MCF 10A (cell line): ENCODE measurements around the gene CSNK2A3. TPM values are rescaled to one million over a fixed set of nuclear protein-coding genes. Genes with fewer than 3 reads are reported as not detected.

Experiments
- BruUV-seq: library from RNA; stranded (reverse); fragments of 400-500 nt; replicated peaks from 2 replicates; lab custom pipeline; 2021; lab: Mats Ljungman, UMichigan
- CTCF ChIA-PET: fragments of 300-600 bp; sonication (Branson Sonifier 250); formaldehyde crosslinking; extraction: SDS; loops from one replicate; lab custom pipeline; 2021; ENCODE audit warnings: antibody characterized with exemption, inconsistent platforms; lab: Yijun Ruan, JAX
- POLR2A ChIA-PET: fragments of 300-600, 350-650 bp; sonication (Branson Sonifier 250); formaldehyde crosslinking; extraction: SDS; loops from one replicate; lab custom pipeline; 2020; ENCODE audit warnings: antibody characterized with exemption, inconsistent platforms; lab: Yijun Ruan, JAX
- DNase-seq: peaks from one replicate; pipeline ENCODE4 v3.0.0-alpha.2; 2018; ENCODE audit not compliant: unreplicated experiment
- H3K27ac Mint-ChIP-seq: one replicate; pipeline ENCODE4 v1.8.0; 2022; ENCODE audit warnings: mild to moderate bottlenecking, low read depth, mixed read lengths; ENCODE audit not compliant: unreplicated experiment
- H3K27me3 Mint-ChIP-seq: one replicate; pipeline ENCODE4 v1.8.0; 2022; ENCODE audit warnings: mixed read lengths; ENCODE audit not compliant: insufficient read depth, unreplicated experiment
- H3K36me3 Mint-ChIP-seq: one replicate; pipeline ENCODE4 v1.8.0; 2022; ENCODE audit warnings: mild to moderate bottlenecking, moderate library complexity, mixed read lengths; ENCODE audit not compliant: insufficient read depth, unreplicated experiment
- H3K4me1 Mint-ChIP-seq: one replicate; pipeline ENCODE4 v1.8.0; 2022; ENCODE audit warnings: mixed read lengths; ENCODE audit not compliant: insufficient read depth, unreplicated experiment
- H3K4me3 Mint-ChIP-seq: one replicate; pipeline ENCODE4 v1.8.0; 2022; ENCODE audit warnings: mild to moderate bottlenecking, moderate library complexity, mixed read lengths; ENCODE audit not compliant: unreplicated experiment
- H3K9me3 Mint-ChIP-seq: one replicate; pipeline ENCODE4 v1.8.0; 2022; ENCODE audit warnings: mixed read lengths; ENCODE audit not compliant: unreplicated experiment
- intact Hi-C: fragments of 100-400 bp; cut with micrococcal nuclease; formaldehyde crosslinking; loops from 2 replicates; pipeline ENCODE4 v1.14.1; 2022
- total RNA-seq: library from RNA; stranded (reverse); gene quantifications from 2 replicates; pipeline ENCODE4 v1.2.3, GENCODE V29; 2022
- TF ChIP-seq, protein P1 (sequence below): fragments of 200-600 bp; IDR thresholded peaks from one replicate; pipeline ENCODE4 v1.8.0; 2022; ENCODE audit warnings: antibody characterized with exemption, mild to moderate bottlenecking; ENCODE audit not compliant: unreplicated experiment

Gene CSNK2A3
- total RNA-seq, 1 experiment from 2014 or later = 2.2 TPM

DNA sequence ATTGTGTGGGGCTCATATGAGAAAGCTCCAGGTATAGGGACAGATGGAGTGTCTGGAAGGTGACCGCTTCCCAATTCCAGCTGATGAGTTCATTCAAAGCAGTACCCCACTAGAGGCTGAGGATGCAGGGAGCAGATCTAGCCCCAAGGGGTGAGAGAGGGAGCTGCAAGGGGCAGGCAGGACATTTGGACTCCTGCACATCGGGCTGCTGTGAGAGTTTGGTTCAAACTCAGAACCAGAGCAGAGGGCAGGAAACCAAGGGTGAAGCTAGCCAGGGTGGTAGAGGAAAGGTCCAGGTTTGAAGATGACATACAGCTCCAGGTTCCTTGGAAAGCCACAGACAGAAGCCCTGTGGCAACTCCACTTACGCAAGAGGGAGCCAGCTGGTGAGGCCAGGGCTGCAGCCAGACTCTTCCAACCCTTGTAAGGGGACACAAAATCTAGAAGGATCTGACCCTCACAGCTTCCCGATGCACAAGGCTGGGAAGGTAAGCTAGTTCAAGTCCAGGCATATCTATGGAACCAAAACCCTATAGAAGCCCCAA lies 1.9 kb downstream of the CSNK2A3 start:
- H3K36me3 Mint-ChIP-seq = no peaks in the 10 kb centered on the region
- H3K4me1 Mint-ChIP-seq = no peaks in the 10 kb centered on the region
- no TSS peak for BruUV-seq
- no peak overlapping the region for H3K27ac Mint-ChIP-seq
- CTCF ChIA-PET = interaction anchor here (0.6 kb wide), 2 partner anchors 413 to 492 kb away, joined by 3 to 4 read pairs; no protein-coding TSS in a partner anchor
- TF ChIP-seq, protein P1, sequence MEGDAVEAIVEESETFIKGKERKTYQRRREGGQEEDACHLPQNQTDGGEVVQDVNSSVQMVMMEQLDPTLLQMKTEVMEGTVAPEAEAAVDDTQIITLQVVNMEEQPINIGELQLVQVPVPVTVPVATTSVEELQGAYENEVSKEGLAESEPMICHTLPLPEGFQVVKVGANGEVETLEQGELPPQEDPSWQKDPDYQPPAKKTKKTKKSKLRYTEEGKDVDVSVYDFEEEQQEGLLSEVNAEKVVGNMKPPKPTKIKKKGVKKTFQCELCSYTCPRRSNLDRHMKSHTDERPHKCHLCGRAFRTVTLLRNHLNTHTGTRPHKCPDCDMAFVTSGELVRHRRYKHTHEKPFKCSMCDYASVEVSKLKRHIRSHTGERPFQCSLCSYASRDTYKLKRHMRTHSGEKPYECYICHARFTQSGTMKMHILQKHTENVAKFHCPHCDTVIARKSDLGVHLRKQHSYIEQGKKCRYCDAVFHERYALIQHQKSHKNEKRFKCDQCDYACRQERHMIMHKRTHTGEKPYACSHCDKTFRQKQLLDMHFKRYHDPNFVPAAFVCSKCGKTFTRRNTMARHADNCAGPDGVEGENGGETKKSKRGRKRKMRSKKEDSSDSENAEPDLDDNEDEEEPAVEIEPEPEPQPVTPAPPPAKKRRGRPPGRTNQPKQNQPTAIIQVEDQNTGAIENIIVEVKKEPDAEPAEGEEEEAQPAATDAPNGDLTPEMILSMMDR = no peak
- no peak overlapping the region for H3K4me3 Mint-ChIP-seq
- no peaks in the 10 kb centered on the region for H3K9me3 Mint-ChIP-seq
- no peaks in the 10 kb centered on the region for H3K27me3 Mint-ChIP-seq
- peak; percentile 16 for DNase-seq
- intact Hi-C loops = no loop called here
- POLR2A ChIA-PET = no interaction called here

DNA sequence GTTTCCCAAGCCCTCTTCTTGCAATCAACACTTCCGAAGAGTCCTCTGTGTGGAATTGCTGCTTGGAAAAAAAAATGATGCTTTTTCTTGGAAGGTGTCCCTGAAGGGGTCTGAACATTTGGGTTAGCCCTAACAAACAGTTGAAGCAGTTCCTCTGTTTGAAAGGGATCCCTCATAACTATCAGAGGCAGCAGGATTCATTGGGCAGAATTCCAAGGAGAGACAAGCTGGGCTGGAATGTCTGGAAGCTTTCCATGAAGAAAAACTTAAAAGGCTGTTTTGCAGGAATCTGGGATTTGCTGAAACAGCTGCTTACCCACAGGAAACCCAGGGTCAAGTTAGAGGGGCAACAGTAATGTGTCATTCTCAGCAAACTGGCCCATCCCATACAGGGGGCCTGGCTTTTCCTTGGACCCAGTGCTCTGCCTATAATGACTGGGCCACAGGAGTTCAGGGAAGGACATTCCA lies 3.1 kb downstream of the CSNK2A3 start:
- Mint-ChIP-seq H3K9me3 (no peaks in the 10 kb centered on the region), H3K27me3 (no peaks in the 10 kb centered on the region), H3K36me3 (no peaks in the 10 kb centered on the region), H3K4me1 (no peaks in the 10 kb centered on the region), H3K27ac (no peak overlapping the region), H3K4me3 (no peak overlapping the region)
- no TSS peak for BruUV-seq
- peak; percentile 18 for DNase-seq
- TF ChIP-seq, protein P1 = no peak
- intact Hi-C loops = no loop called here
- POLR2A ChIA-PET = no interaction called here
- CTCF ChIA-PET = no interaction called here

DNA sequence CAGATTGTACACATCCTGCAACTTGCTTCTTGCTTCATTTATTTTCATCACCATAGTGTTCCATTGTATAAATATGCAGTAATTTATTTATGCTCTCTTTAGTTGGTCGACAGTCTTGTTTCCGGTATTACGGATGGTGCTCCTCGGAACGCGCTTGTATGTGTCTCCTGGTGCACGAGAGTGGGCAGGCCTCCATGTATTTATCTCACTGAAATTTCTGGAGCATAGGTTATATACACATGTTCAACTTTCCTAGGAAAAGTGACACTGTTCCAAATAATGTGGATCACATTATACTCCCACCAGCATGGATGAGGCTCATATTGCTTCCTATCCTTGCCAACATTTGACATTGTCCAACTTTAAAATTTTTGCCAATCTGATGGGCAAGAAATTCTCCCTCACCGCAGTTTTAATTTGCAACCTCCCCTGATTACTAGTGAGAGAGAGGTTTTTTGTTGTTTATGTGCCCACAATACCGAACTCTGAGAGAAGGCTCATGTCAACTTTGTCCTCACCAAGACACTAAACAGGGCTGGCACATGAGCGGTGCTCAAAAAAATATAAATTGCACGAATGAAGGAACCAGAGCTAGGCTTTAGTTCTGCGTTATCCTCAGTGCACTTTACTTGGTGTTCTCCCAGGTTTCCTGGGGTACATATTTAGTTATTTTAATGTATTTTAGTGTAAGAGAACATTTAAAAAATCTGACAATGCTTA lies 3.8 kb downstream of the CSNK2A3 start:
- intact Hi-C loops = no loop called here
- BruUV-seq = no TSS peak
- Mint-ChIP-seq H3K4me1 (no peaks in the 10 kb centered on the region), H3K36me3 (no peaks in the 10 kb centered on the region), H3K9me3 (no peaks in the 10 kb centered on the region), H3K4me3 (no peak overlapping the region), H3K27ac (no peak overlapping the region), H3K27me3 (no peaks in the 10 kb centered on the region)
- TF ChIP-seq, protein P1 = no peak
- ChIA-PET POLR2A (no interaction called here), CTCF (no interaction called here)
- no peak for DNase-seq

- Mint-ChIP-seq H3K9me3 (no peaks in the 10 kb centered on the region), H3K27ac (no peak overlapping the region), H3K4me3 (no peak overlapping the region), H3K36me3 (no peaks in the 10 kb centered on the region), H3K27me3 (no peaks in the 10 kb centered on the region), H3K4me1 (no peaks in the 10 kb centered on the region)
- intact Hi-C loops = no loop called here
- POLR2A ChIA-PET = no interaction called here
- TF ChIP-seq, protein P1 = no peak
- CTCF ChIA-PET = interaction anchor here (0.7 kb wide), 1 partner anchor 54 kb away, joined by 3 read pairs; no protein-coding TSS in a partner anchor
- BruUV-seq = no TSS peak
- no peak for DNase-seq
Observed at GRCh38 chr11:11348303-11348702, 4.7 kb downstream of the CSNK2A3 start.
